GM13977 (cell line): ENCODE data around the gene ARHGAP24.

ENCODE experiments used
- DNase-seq: peaks from one replicate; pipeline ENCODE4 v3.0.0; 2012; ENCODE audit warnings: low spot score
- CTCF ChIP-seq: IDR thresholded peaks from 2 replicates; pipeline ENCODE4 v1.5.1; 2012; ENCODE audit warnings: mild to moderate bottlenecking, control low read depth; ENCODE audit not compliant: insufficient read depth; ENCODE audit errors: extremely low read depth, missing control alignments
- in situ Hi-C: fragments of 300-500 bp; cut with MboI; formaldehyde crosslinking; loops from one replicate; pipeline ENCODE4 v1.12.0; 2022; ENCODE audit warnings: low sequenced_read_pairs, low pct_unique_long_range_greater_than_20kb, mixed read lengths, inconsistent platforms; ENCODE audit not compliant: unreplicated experiment

Gene ARHGAP24

GRCh38 chr4:86006057-86006456, 531.1 kb downstream of the ARHGAP24 start:
- no peak for TF ChIP-seq CTCF
- in situ Hi-C loops = no loop called here
- no peak for DNase-seq

- DNase-seq = no peak
- no peak for TF ChIP-seq CTCF
- in situ Hi-C loops = no loop called here
These were observed 532.1 kb downstream of the ARHGAP24 start for GRCh38 chr4:86007042-86007441.

- TF ChIP-seq CTCF = no peak
- DNase-seq = no peak
- in situ Hi-C loops = no loop called here
These were observed 536.2 kb downstream of the ARHGAP24 start for GRCh38 chr4:86011117-86011516.

- TF ChIP-seq CTCF = no peak
- DNase-seq = no peak
- in situ Hi-C loops = no loop called here
These were observed 538.7 kb downstream of the ARHGAP24 start for GRCh38 chr4:86013621-86014020.

GRCh38 chr4:86014599-86014998, 539.6 kb downstream of the ARHGAP24 start:
- in situ Hi-C loops = no loop called here
- no peak for TF ChIP-seq CTCF
- peak; percentile 45 for DNase-seq

GRCh38 chr4:86015412-86016350, 540.7 kb downstream of the ARHGAP24 start:
- peak; percentile 16 for DNase-seq
- TF ChIP-seq CTCF = no peak
- in situ Hi-C loops = no loop called here
